H1 (cell line): ENCODE measurements around the gene TNIP1. TPM values are rescaled to one million over a fixed set of nuclear protein-coding genes. Genes with fewer than 3 reads are reported as not detected.

Experiments used
- CTCF ChIA-PET: fragments of 300-600 bp; sonication (Branson Sonifier 250); formaldehyde crosslinking; loops from one replicate; lab custom pipeline; 2021; ENCODE audit not compliant: partially characterized antibody; lab: Charles Lee
- POLR2A ChIA-PET: fragments of 300-600 bp; sonication (Branson Sonifier 250); formaldehyde crosslinking; loops from one replicate; lab custom pipeline; 2021; ENCODE audit warnings: inconsistent platforms; ENCODE audit not compliant: partially characterized antibody; lab: Charles Lee
- DNase-seq, 2 experiments: peaks; one replicate each; pipeline versions ENCODE4 v3.0.0 to v3.0.0-alpha.2; 2010 to 2022; ENCODE audit warnings: low spot score in 2 of 2, low read depth in 1 of 2, mixed read lengths in 1 of 2
- FAIRE-seq: peaks from 2 replicates; lab custom pipeline; 2011; peaks lifted over from hg19 to GRCh38; lab: Jason Lieb, UNC
- H2AFZ ChIP-seq: 2 replicates; pipeline ENCODE4 v1.8.1; 2012; ENCODE audit warnings: low read length, inconsistent platforms
- H2AK5ac ChIP-seq: 2 replicates; pipeline ENCODE4 v1.6.1; 2013; ENCODE audit warnings: low read depth, low read length
- H2BK120ac ChIP-seq: replicated peaks from 2 replicates; pipeline ENCODE3; 2013; ENCODE audit warnings: low read depth, low read length, inconsistent platforms
- H2BK12ac ChIP-seq: 2 replicates; pipeline ENCODE4 v1.6.1; 2013; ENCODE audit warnings: low read depth, low read length
- H2BK15ac ChIP-seq: 2 replicates; pipeline ENCODE4 v1.6.1; 2013; ENCODE audit warnings: low read length
- H2BK20ac ChIP-seq: 2 replicates; pipeline ENCODE4 v1.6.1; 2013; ENCODE audit warnings: low read length
- H2BK5ac ChIP-seq: 2 replicates; pipeline ENCODE4 v1.6.1; 2013; ENCODE audit warnings: low read depth, low read length
- H3K14ac ChIP-seq: 2 replicates; pipeline ENCODE4 v1.6.1; 2013; ENCODE audit warnings: inconsistent platforms; ENCODE audit not compliant: insufficient read length
- H3K18ac ChIP-seq: 2 replicates; pipeline ENCODE4 v1.6.1; 2013; ENCODE audit warnings: low read length; ENCODE audit errors: extremely low read depth
- H3K23ac ChIP-seq: 2 replicates; pipeline ENCODE4 v1.6.1; 2013; ENCODE audit warnings: inconsistent platforms; ENCODE audit not compliant: insufficient read length
- H3K23me2 ChIP-seq: 2 replicates; pipeline ENCODE4 v1.6.1; 2013; ENCODE audit warnings: low read depth, low read length
- H3K27ac ChIP-seq: 2 replicates; pipeline ENCODE4 v1.6.1; 2011; ENCODE audit warnings: low read depth, low read length, inconsistent platforms
- H3K27me3 ChIP-seq, 4 experiments: replicated peaks in 1 of 4; 1 replicate in 1 of 4; 2 replicates in 3 of 4; pipeline versions ENCODE4 v1.6.1 to v1.8.1; 2011 to 2013; ENCODE audit warnings: low read length in 3 of 4, mild to moderate bottlenecking in 3 of 4, inconsistent platforms in 2 of 4, mixed read lengths in 2 of 4, moderate library complexity in 1 of 4; ENCODE audit not compliant: control insufficient read depth in 3 of 4, insufficient read depth in 3 of 4; ENCODE audit errors: extremely low read depth in 1 of 4
- H3K36me3 ChIP-seq, 4 experiments: 2 replicates each; pipeline versions ENCODE4 v1.6.1 to v1.8.1; 2011 to 2013; ENCODE audit warnings: mild to moderate bottlenecking in 4 of 4, low read length in 3 of 4, moderate library complexity in 2 of 4, control low read depth in 1 of 4, inconsistent platforms in 1 of 4; ENCODE audit not compliant: insufficient read depth in 4 of 4, control insufficient read depth in 2 of 4
- H3K4ac ChIP-seq: replicated peaks from 2 replicates; pipeline ENCODE3; 2013; ENCODE audit warnings: low read length, low read depth, mixed read lengths, inconsistent platforms; ENCODE audit not compliant: insufficient read length
- H3K4me1 ChIP-seq, 4 experiments: replicated peaks in 1 of 4; 1 replicate in 1 of 4; 2 replicates in 3 of 4; pipeline versions ENCODE4 v1.6.1 to v1.8.1; 2011 to 2013; ENCODE audit warnings: low read length in 3 of 4, inconsistent platforms in 2 of 4, mixed read lengths in 1 of 4; ENCODE audit not compliant: insufficient read depth in 4 of 4, control insufficient read depth in 3 of 4
- H3K4me2 ChIP-seq, 2 experiments: 2 replicates each; pipeline versions ENCODE4 v1.6.1 to v1.8.1; 2011 to 2013; ENCODE audit warnings: low read depth in 2 of 2, low read length in 2 of 2, control low read depth in 1 of 2, inconsistent platforms in 1 of 2, mild to moderate bottlenecking in 1 of 2; ENCODE audit not compliant: insufficient read depth in 1 of 2
- H3K4me3 ChIP-seq, 4 experiments: fragments of 200-600, 300-600 bp in 1 of 4; sonication (generic), shearing (Covaris generic), sonication (Bioruptor Twin) in 1 of 4; 2 replicates each; pipeline versions ENCODE4 v1.5.1 to v1.8.1; 2011 to 2016; ENCODE audit warnings: low read length in 4 of 4, low read depth in 3 of 4, control low read depth in 2 of 4, inconsistent platforms in 2 of 4, mild to moderate bottlenecking in 2 of 4, mixed read lengths in 1 of 4, moderate library complexity in 1 of 4; ENCODE audit not compliant: insufficient read depth in 2 of 4; ENCODE audit errors: extremely low read depth in 1 of 4
- H3K56ac ChIP-seq: replicated peaks from 2 replicates; pipeline ENCODE3; 2013; ENCODE audit warnings: low read depth, mild to moderate bottlenecking, mixed read lengths, low read length, inconsistent platforms; ENCODE audit not compliant: insufficient read length
- H3K79me1 ChIP-seq: 2 replicates; pipeline ENCODE4 v1.6.1; 2013; ENCODE audit warnings: low read depth, low read length, control low read depth
- H3K79me2 ChIP-seq, 2 experiments: 2 replicates each; pipeline versions ENCODE4 v1.6.1 to v1.8.1; 2012 to 2013; ENCODE audit warnings: low read length in 2 of 2, mild to moderate bottlenecking in 2 of 2, inconsistent platforms in 1 of 2; ENCODE audit not compliant: insufficient read depth in 2 of 2, control insufficient read depth in 1 of 2
- H3K9ac ChIP-seq, 4 experiments: replicated peaks in 1 of 4; 1 replicate in 1 of 4; 2 replicates in 3 of 4; pipeline versions ENCODE4 v1.6.1 to v1.8.1; 2011 to 2013; ENCODE audit warnings: low read depth in 3 of 4, low read length in 3 of 4, control low read depth in 2 of 4, mild to moderate bottlenecking in 2 of 4, moderate library complexity in 2 of 4, inconsistent platforms in 1 of 4; ENCODE audit errors: extremely low read depth in 1 of 4
- H3K9me3 ChIP-seq, 2 experiments: 2 replicates each; pipeline versions ENCODE4 v1.6.1 to v1.8.1; 2012 to 2013; ENCODE audit warnings: mild to moderate bottlenecking in 2 of 2, moderate library complexity in 2 of 2, control low read depth in 1 of 2, inconsistent platforms in 1 of 2, low read depth in 1 of 2, low read length in 1 of 2, mixed read lengths in 1 of 2; ENCODE audit not compliant: insufficient read depth in 2 of 2
- H4K20me1 ChIP-seq, 2 experiments: replicated peaks in 1 of 2; 2 replicates each; pipeline versions ENCODE3 to v1.8.1; 2011 to 2013; ENCODE audit warnings: inconsistent platforms in 2 of 2, low read length in 2 of 2, mild to moderate bottlenecking in 1 of 2; ENCODE audit not compliant: insufficient read depth in 2 of 2, control insufficient read depth in 1 of 2
- H4K5ac ChIP-seq: 2 replicates; pipeline ENCODE4 v1.6.1; 2013; ENCODE audit warnings: low read length, low read depth, mixed read lengths, inconsistent platforms; ENCODE audit not compliant: insufficient read length
- H4K8ac ChIP-seq: 2 replicates; pipeline ENCODE4 v1.8.0; 2013; ENCODE audit warnings: mild to moderate bottlenecking, moderate library complexity, low read length, inconsistent platforms; ENCODE audit not compliant: insufficient read depth; ENCODE audit errors: extremely low read depth
- H4K91ac ChIP-seq: replicated peaks from 2 replicates; pipeline ENCODE3; 2013; ENCODE audit warnings: low read length, mixed read lengths, inconsistent platforms; ENCODE audit not compliant: insufficient read length
- ATF2 ChIP-seq: IDR thresholded peaks from 2 replicates; pipeline ENCODE4 v1.6.1; 2012; ENCODE audit warnings: low read length, inconsistent platforms
- BRCA1 ChIP-seq: IDR thresholded peaks from 2 replicates; pipeline ENCODE4 v1.6.1; 2012; ENCODE audit warnings: low read depth, low read length, improper control_type of control experiment
- JUN ChIP-seq: IDR thresholded peaks from 2 replicates; pipeline ENCODE4 v1.6.1; 2011; ENCODE audit warnings: low read depth, mild to moderate bottlenecking, improper control_type of control experiment, low read length
- KDM5A ChIP-seq: fragments of 200-600 bp; IDR thresholded peaks from 2 replicates; pipeline ENCODE4 v1.7.1; 2012; ENCODE audit warnings: mild to moderate bottlenecking, low read length, inconsistent platforms, mixed read lengths
- PHF8 ChIP-seq: fragments of 200-600 bp; sonication (generic); conservative IDR thresholded peaks from 2 replicates; pipeline ENCODE4 v1.7.1; 2012; ENCODE audit warnings: low read depth, mild to moderate bottlenecking, inconsistent platforms, low read length, moderate library complexity
- POLR2A ChIP-seq, 2 experiments: IDR thresholded peaks; 1 replicate in 1 of 2; 2 replicates in 1 of 2; pipeline ENCODE4 v1.6.1; 2011; ENCODE audit warnings: low read depth in 2 of 2, low read length in 2 of 2, mild to moderate bottlenecking in 2 of 2; ENCODE audit errors: control extremely low read depth in 1 of 2
- POU5F1 ChIP-seq: IDR thresholded peaks from 2 replicates; pipeline ENCODE4 v1.6.1; 2011; ENCODE audit warnings: low read depth, mild to moderate bottlenecking, low read length, moderate library complexity
- RFX5 ChIP-seq: IDR thresholded peaks from 2 replicates; pipeline ENCODE4 v1.6.1; 2011; ENCODE audit warnings: low read depth, low read length, improper control_type of control experiment, borderline replicate concordance
- TAF1 ChIP-seq: IDR thresholded peaks from 2 replicates; pipeline ENCODE4 v1.6.1; 2011; ENCODE audit warnings: mild to moderate bottlenecking, low read depth, low read length
- USF2 ChIP-seq: IDR thresholded peaks from 2 replicates; pipeline ENCODE4 v1.6.1; 2011; ENCODE audit warnings: low read length, improper control_type of control experiment
- WGBS, 2 experiments: shearing (Covaris generic) in 1 of 2; methylation state at CpG; one replicate each; pipeline versions ENCODE4 v1.1.6 to v1.1.7; 2013 to 2015; ENCODE audit warnings: low lambda C conversion rate in 2 of 2, mixed read lengths in 2 of 2, inconsistent platforms in 1 of 2, low coverage in 1 of 2, missing lambda C conversion rate in 1 of 2; ENCODE audit not compliant: insufficient replicate concordance in 2 of 2, insufficient coverage in 1 of 2, insufficient read length in 1 of 2; ENCODE audit errors: extremely low coverage in 1 of 2, missing lambda C conversion rate in 1 of 2; 5-methylcytosine and 5-hydroxymethylcytosine counted together
- polyA plus RNA-seq, 7 experiments: library from polyadenylated mRNA; depleted of rRNA in 3 of 7; stranded (reverse) in 5 of 7; unstranded in 2 of 7; fragments of >200 nt in 5 of 7; fragments of 200-250 nt in 2 of 7; gene quantifications; 1 replicate in 5 of 7; 2 replicates in 1 of 7; 4 replicates in 1 of 7; pipeline versions ENCODE4 v1.2.1 to v1.2.3, GENCODE V29; 2011 to 2013; ENCODE audit warnings: missing spikeins in 2 of 7, mixed read lengths in 2 of 7
- total RNA-seq: library from RNA; stranded (reverse); fragmentation: NEBNext Ultra II Directional; extraction: Animal tissue kit (Norgen Biotek cat#: 25700); gene quantifications from 2 replicates; pipeline ENCODE4 v1.2.1, GENCODE V29; 2021

TNIP1 gene
- total and polyA plus RNA-seq, 2 of the 8 experiments (the other 6 are each of a cell fraction or from before 2014, with no cell fraction given), result 14.2 to 31.9 TPM

DNA sequence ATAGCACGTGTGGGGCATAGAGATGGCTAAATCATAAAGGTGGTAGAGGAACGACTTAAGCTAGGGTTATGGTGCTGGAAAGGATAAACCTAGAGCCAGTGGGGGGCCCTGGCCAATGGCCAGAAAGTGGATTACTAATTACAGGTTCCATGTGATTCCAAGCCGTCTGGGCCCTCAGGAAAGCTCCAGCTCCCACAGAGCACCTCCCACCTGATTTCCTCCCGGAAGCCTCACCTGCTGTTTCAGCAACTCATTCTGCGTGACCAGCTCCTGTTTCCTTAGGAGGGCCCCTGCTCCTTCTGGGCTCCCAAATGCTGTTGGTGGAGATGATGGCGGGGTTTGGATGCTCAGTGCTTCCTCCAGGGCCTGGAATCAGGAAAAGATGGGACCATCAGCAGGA lies 44.3 kb downstream of the TNIP1 start:
- FAIRE-seq, result no peak
- H4K5ac ChIP-seq, result no peak overlapping the region
- ChIA-PET CTCF (interaction anchor here (0.6 to 10.2 kb wide), 6 partner anchors 11 to 1173 kb away, joined by 3 to 157 read pairs (median 4); no protein-coding TSS in a partner anchor), POLR2A (interaction anchor here (1.2 kb wide), 1 partner anchor 16 kb away, joined by 4 read pairs; the partner anchor contains the start of gene GPX3)
- no peak overlapping the region for H2BK15ac ChIP-seq
- no peak overlapping the region for H2AK5ac ChIP-seq
- no peak overlapping the region for H3K4me3 ChIP-seq
- H3K4ac ChIP-seq, result no peak overlapping the region
- DNase-seq, result no peak
- WGBS, 2 experiments, result 88% methylated on average over 6 of the region's 6 CpGs; no CpG with 5 or more reads in 1 of the 2 experiments
- H4K91ac ChIP-seq, result no peak overlapping the region
- H3K4me2 ChIP-seq, result no peak overlapping the region
- no peak overlapping the region for H2BK5ac ChIP-seq
- H3K4me1 ChIP-seq, result no peaks in the 10 kb centered on the region
- no peaks in the 10 kb centered on the region for H3K79me2 ChIP-seq
- H3K27ac ChIP-seq, result no peak overlapping the region
- no peaks in the 10 kb centered on the region for H3K23me2 ChIP-seq
- H3K27me3 ChIP-seq, result no peaks in the 10 kb centered on the region
- no peak overlapping the region for H3K14ac ChIP-seq
- H2BK20ac ChIP-seq, result no peak overlapping the region
- no peak overlapping the region for H4K8ac ChIP-seq
- H3K9ac ChIP-seq, result no peak overlapping the region
- no peak overlapping the region for H3K23ac ChIP-seq
- H3K36me3 ChIP-seq, result peaks cover 4 to 19% (median 9%) of the 10 kb centered on the region in 4 experiments; a peak in 4 of 8 replicates
- H3K56ac ChIP-seq, result no peak overlapping the region
- no peak overlapping the region for H2AFZ ChIP-seq
- H3K79me1 ChIP-seq, result no peaks in the 10 kb centered on the region
- H3K9me3 ChIP-seq, result no peaks in the 10 kb centered on the region
- H2BK120ac ChIP-seq, result no peak overlapping the region
- peaks cover 0 to 5% of the 10 kb centered on the region in 2 experiments for H4K20me1 ChIP-seq
- no peak overlapping the region for H2BK12ac ChIP-seq
- H3K18ac ChIP-seq, result no peak overlapping the region
- no peak for TF ChIP-seq ATF2
- TF ChIP-seq BRCA1, result no peak
- no peak for TF ChIP-seq TAF1
- TF ChIP-seq JUN, result no peak
- TF ChIP-seq USF2, result no peak
- no peak for TF ChIP-seq PHF8
- no peak for TF ChIP-seq POLR2A (IDR thresholded peaks at IDR 0.05; ENCODE audit: control extremely low read depth in 1 of 2, low read depth in 2 of 2, low read length in 2 of 2)
- no peak for TF ChIP-seq POU5F1
- no peak for TF ChIP-seq RFX5
- no peak for TF ChIP-seq KDM5A
